Body of pancreas (tissue), 4 donors: ENCODE results near the gene CAMKMT. TPM values are rescaled to one million over a fixed set of nuclear protein-coding genes. Genes with fewer than 3 reads are reported as not detected.

Experiments used
- ATAC-seq: fragments of 150-250 bp; one replicate; pipeline ENCODE4 v1.9.1; 2016
- DNase-seq, 4 donors: peaks; one replicate each; pipeline ENCODE4 v3.0.0-alpha.2; 2019
- H3K27ac ChIP-seq, 4 donors: fragments of 200-600 bp; sonication (generic); 1 replicate in 3 of 4; 2 replicates in 1 of 4; pipeline versions ENCODE4 v1.5.1 to v1.6.1; 2016 to 2019; ENCODE audit warnings: mild to moderate bottlenecking in 1 of 4, mixed read lengths in 1 of 4, moderate library complexity in 1 of 4
- H3K27me3 ChIP-seq, 2 donors: fragments of 200-600 bp; sonication (generic); one replicate each; pipeline ENCODE4 v1.6.0; 2016; ENCODE audit warnings: mild to moderate bottlenecking in 1 of 2
- H3K36me3 ChIP-seq, 2 donors: fragments of 200-600 bp; sonication (generic); replicated peaks in 1 of 2; 2 replicates each; pipeline ENCODE4 v1.5.1; 2016; ENCODE audit warnings: low read depth in 2 of 2; ENCODE audit not compliant: insufficient read depth in 1 of 2
- H3K4me1 ChIP-seq: fragments of 200-600 bp; sonication (generic); one replicate; pipeline ENCODE4 v1.6.0; 2016
- H3K4me3 ChIP-seq, 2 donors: fragments of 200-600 bp; sonication (generic); 1 replicate in 1 of 2; 2 replicates in 1 of 2; pipeline ENCODE4 v1.5.1; 2016 to 2019
- H3K9me3 ChIP-seq, 3 donors: fragments of 200-600 bp; sonication (generic); 1 replicate in 2 of 3; 2 replicates in 1 of 3; pipeline ENCODE4 v1.5.1; 2016
- CTCF ChIP-seq, 7 experiments: fragments of 450-650 bp in 4 of 7; fragments of 200-600 bp in 3 of 7; sonication (generic) in 3 of 7; IDR thresholded peaks; one replicate each; pipeline ENCODE4 v1.5.1; 2016 to 2019; ENCODE audit warnings: antibody characterized with exemption in 7 of 7
- POLR2A ChIP-seq, 3 donors: fragments of 450-650 bp; IDR thresholded peaks; one replicate each; pipeline ENCODE4 v1.6.1; 2016; ENCODE audit warnings: antibody characterized with exemption in 3 of 3, mild to moderate bottlenecking in 2 of 3
- WGBS, 2 donors: methylation state at CpG; one replicate each; pipeline ENCODE4 v1.1.5; 2017; 5-methylcytosine and 5-hydroxymethylcytosine counted together
- intact Hi-C: fragments of 100-400 bp; cut with DNase I; formaldehyde crosslinking; loops from one replicate; pipeline ENCODE4 v1.15.1; 2023
- total RNA-seq, 2 donors: library from RNA; depleted of rRNA; stranded (reverse); fragments of >200 nt; gene quantifications; one replicate each; pipeline ENCODE4 v1.1.0, GENCODE V29; 2016

Gene CAMKMT
- total RNA-seq, 2 donors from 2014 or later, result 18.4 to 23.4 TPM

GRCh38 chr2:44682459-44682858, 320.7 kb downstream of the CAMKMT start:
- 88 to 93% methylated on average over 6 of the region's 6 CpGs for WGBS, 2 donors

GRCh38 chr2:44684559-44684958, 322.8 kb downstream of the CAMKMT start:
- no peaks in the 10 kb centered on the region for H3K36me3 ChIP-seq
- no peak overlapping the region for H3K27ac ChIP-seq
- no peaks in the 10 kb centered on the region for H3K27me3 ChIP-seq
- TF ChIP-seq CTCF (IDR thresholded peaks at IDR 0.05), result no peak
- TF ChIP-seq POLR2A (IDR thresholded peaks at IDR 0.05), result no peak
- ATAC-seq (no peak), DNase-seq (no peak)
- H3K4me1 ChIP-seq, result no peaks in the 10 kb centered on the region
- H3K9me3 ChIP-seq, result no peaks in the 10 kb centered on the region
- intact Hi-C loops, result no loop called here
- H3K4me3 ChIP-seq, result no peak overlapping the region

More at GRCh38 chr2:44682459-44682858, 320.7 kb downstream of the CAMKMT start:
- intact Hi-C loops, result no loop called here
- no peaks in the 10 kb centered on the region for H3K27me3 ChIP-seq
- no peaks in the 10 kb centered on the region for H3K36me3 ChIP-seq
- no peaks in the 10 kb centered on the region for H3K4me1 ChIP-seq
- DNase-seq (no peak), ATAC-seq (no peak)
- TF ChIP-seq CTCF (IDR thresholded peaks at IDR 0.05) (no peak), POLR2A (IDR thresholded peaks at IDR 0.05) (no peak)
- H3K9me3 ChIP-seq, result no peaks in the 10 kb centered on the region
- no peak overlapping the region for H3K27ac ChIP-seq
- no peak overlapping the region for H3K4me3 ChIP-seq

- no peak for ATAC-seq
- Histone ChIP-seq H3K9me3 (no peaks in the 10 kb centered on the region), H3K4me3 (no peak overlapping the region), H3K27ac (no peak overlapping the region), H3K4me1 (no peaks in the 10 kb centered on the region), H3K36me3 (no peaks in the 10 kb centered on the region), H3K27me3 (no peaks in the 10 kb centered on the region)
- 81 to 88% methylated on average over 2 of the region's 2 CpGs for WGBS, 2 donors
- no peak for TF ChIP-seq CTCF (IDR thresholded peaks at IDR 0.05)
- TF ChIP-seq POLR2A (IDR thresholded peaks at IDR 0.05), result no peak
- intact Hi-C loops, result no loop called here
- DNase-seq, result no peak
Observed at GRCh38 chr2:44686561-44686960, 324.8 kb downstream of the CAMKMT start.

GRCh38 chr2:44687686-44688455, 326.1 kb downstream of the CAMKMT start:
- Histone ChIP-seq H3K27ac (no peak overlapping the region), H3K36me3 (no peaks in the 10 kb centered on the region), H3K4me3 (no peak overlapping the region), H3K9me3 (no peaks in the 10 kb centered on the region), H3K4me1 (no peaks in the 10 kb centered on the region), H3K27me3 (no peaks in the 10 kb centered on the region)
- no peak for DNase-seq
- 84 to 85% methylated on average over 5 of the region's 5 CpGs for WGBS, 2 donors
- intact Hi-C loops, result no loop called here
- ATAC-seq, result no peak
- TF ChIP-seq POLR2A (IDR thresholded peaks at IDR 0.05) (no peak), CTCF (IDR thresholded peaks at IDR 0.05) (no peak)
